Lower lobe of right lung (tissue), 2 donors: Measurements from ENCODE around the gene IFT122. TPM values are rescaled to one million over a fixed set of nuclear protein-coding genes. Genes with fewer than 3 reads are reported as not detected.

Experiments
- ATAC-seq, 2 donors: fragments of 200-7000 bp; cut with Tn5 transposase; one replicate each; pipeline ENCODE4 v1.9.1; 2020 to 2022; ENCODE audit warnings: mild to moderate bottlenecking in 2 of 2, moderate library complexity in 2 of 2
- DNase-seq: peaks from one replicate; pipeline ENCODE4 v3.0.0-alpha.2; 2020
- H3K27ac ChIP-seq: fragments of 200-600 bp; one replicate; pipeline ENCODE4 v1.8.0; 2022
- H3K27me3 ChIP-seq: fragments of 200-600 bp; one replicate; pipeline ENCODE4 v1.8.0; 2022; ENCODE audit warnings: low read depth
- H3K36me3 ChIP-seq: fragments of 200-600 bp; one replicate; pipeline ENCODE4 v1.8.0; 2022; ENCODE audit warnings: mild to moderate bottlenecking
- H3K4me1 ChIP-seq: fragments of 200-600 bp; one replicate; pipeline ENCODE4 v1.8.0; 2022
- H3K4me3 ChIP-seq: fragments of 200-600 bp; one replicate; pipeline ENCODE4 v1.8.0; 2022; ENCODE audit warnings: mild to moderate bottlenecking
- H3K9me3 ChIP-seq: fragments of 200-600 bp; one replicate; pipeline ENCODE4 v1.8.0; 2022
- intact Hi-C: fragments of 100-400 bp; cut with DNase I; formaldehyde crosslinking; loops from one replicate; pipeline ENCODE4 v1.11.0; 2022
- total RNA-seq: library from RNA; stranded (reverse); fragmentation: NEBNext Ultra II Directional; extraction: Animal tissue kit (Norgen Biotek cat#: 25700); gene quantifications from one replicate; pipeline ENCODE4 v1.2.1, GENCODE V29; 2021
- TF ChIP-seq, protein P1 (sequence below): fragments of 200-600 bp; IDR thresholded peaks from one replicate; pipeline ENCODE4 v1.8.0; 2022; ENCODE audit warnings: antibody characterized with exemption, mild to moderate bottlenecking
- donor health status: DM: no; HTN: yes; CAD: no; lungs with severe emphysema.

IFT122 gene
- total RNA-seq, 1 donor from 2014 or later = 29.9 TPM

DNA sequence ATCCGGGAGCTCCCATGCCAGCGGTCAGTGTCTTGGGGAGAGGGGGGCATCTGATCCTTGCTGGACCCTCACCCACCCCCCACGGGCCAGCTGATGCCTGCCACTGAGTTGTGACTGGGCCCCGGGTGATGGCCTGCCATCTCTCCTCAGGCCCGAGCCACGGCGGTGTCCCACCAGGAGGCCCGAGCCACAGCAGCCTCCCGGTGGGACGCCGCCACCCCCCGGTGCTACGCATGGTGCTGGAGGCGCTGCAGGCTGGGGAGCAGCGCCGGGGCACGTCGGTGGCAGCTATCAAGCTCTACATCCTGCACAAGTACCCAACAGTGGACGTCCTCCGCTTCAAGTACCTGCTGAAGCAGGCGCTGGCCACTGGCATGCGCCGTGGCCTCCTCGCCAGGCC is 107.2 kb downstream of the IFT122 start:
- no peak for DNase-seq
- intact Hi-C loops = no loop called here
- H3K27ac ChIP-seq = no peak overlapping the region

DNA sequence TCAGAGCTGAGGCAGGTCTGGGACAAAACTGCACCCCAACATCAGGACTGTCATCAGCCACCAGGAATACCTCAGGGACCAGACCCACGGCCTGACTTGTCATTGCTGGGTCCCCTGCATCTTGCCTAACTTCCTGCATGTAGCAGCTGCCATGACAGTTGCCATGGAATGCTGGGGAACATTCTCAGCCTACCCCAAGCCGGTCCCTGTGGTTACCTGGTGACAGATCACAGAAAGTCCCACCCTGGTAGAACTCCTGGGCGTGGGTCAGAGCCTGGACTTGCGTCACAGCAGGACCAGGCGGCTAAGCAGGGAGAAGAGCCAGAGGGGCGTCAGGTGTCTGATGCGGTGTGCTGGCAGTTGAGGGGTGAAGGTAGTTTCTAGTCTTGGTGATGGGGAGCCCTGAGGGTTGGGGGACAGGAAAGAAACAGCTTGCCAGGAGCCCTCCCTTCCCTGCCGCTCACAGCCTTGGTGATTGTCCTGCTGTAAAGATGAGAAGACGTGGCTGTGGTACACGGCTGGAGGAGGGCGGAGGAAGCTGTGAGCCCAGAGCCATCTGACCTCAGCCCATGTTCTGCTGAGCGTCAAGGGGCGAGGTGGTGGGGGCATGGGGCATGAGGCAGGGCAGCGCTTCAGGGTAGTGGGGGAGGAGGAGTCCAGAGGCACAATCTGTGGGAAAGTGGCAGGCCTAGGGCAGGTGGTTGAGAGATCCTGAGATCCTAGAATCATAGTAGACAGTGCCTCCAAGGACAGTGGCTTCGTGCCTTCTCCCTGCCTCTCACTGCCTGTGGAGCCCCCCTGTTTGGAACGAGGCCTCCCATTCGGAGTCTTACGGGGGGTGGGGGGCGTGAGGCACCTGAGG is 108.3 kb downstream of the IFT122 start:
- no peaks in the 10 kb centered on the region for H3K9me3 ChIP-seq
- TF ChIP-seq, protein P1, sequence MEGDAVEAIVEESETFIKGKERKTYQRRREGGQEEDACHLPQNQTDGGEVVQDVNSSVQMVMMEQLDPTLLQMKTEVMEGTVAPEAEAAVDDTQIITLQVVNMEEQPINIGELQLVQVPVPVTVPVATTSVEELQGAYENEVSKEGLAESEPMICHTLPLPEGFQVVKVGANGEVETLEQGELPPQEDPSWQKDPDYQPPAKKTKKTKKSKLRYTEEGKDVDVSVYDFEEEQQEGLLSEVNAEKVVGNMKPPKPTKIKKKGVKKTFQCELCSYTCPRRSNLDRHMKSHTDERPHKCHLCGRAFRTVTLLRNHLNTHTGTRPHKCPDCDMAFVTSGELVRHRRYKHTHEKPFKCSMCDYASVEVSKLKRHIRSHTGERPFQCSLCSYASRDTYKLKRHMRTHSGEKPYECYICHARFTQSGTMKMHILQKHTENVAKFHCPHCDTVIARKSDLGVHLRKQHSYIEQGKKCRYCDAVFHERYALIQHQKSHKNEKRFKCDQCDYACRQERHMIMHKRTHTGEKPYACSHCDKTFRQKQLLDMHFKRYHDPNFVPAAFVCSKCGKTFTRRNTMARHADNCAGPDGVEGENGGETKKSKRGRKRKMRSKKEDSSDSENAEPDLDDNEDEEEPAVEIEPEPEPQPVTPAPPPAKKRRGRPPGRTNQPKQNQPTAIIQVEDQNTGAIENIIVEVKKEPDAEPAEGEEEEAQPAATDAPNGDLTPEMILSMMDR = no peak
- no peak overlapping the region for H3K4me3 ChIP-seq
- no peak overlapping the region for H3K27ac ChIP-seq
- intact Hi-C loops = no loop called here
- ATAC-seq (no peak), DNase-seq (no peak)
- no peaks in the 10 kb centered on the region for H3K27me3 ChIP-seq
- no peaks in the 10 kb centered on the region for H3K36me3 ChIP-seq
- peaks cover under 1% of the 10 kb centered on the region for H3K4me1 ChIP-seq

More for the DNA sequence above, 107.2 kb downstream of the IFT122 start:
- H3K4me3 ChIP-seq = no peak overlapping the region
- no peaks in the 10 kb centered on the region for H3K27me3 ChIP-seq
- H3K4me1 ChIP-seq = no peaks in the 10 kb centered on the region
- TF ChIP-seq, protein P1 = no peak
- H3K36me3 ChIP-seq = no peaks in the 10 kb centered on the region
- no peak for ATAC-seq
- no peaks in the 10 kb centered on the region for H3K9me3 ChIP-seq

DNA sequence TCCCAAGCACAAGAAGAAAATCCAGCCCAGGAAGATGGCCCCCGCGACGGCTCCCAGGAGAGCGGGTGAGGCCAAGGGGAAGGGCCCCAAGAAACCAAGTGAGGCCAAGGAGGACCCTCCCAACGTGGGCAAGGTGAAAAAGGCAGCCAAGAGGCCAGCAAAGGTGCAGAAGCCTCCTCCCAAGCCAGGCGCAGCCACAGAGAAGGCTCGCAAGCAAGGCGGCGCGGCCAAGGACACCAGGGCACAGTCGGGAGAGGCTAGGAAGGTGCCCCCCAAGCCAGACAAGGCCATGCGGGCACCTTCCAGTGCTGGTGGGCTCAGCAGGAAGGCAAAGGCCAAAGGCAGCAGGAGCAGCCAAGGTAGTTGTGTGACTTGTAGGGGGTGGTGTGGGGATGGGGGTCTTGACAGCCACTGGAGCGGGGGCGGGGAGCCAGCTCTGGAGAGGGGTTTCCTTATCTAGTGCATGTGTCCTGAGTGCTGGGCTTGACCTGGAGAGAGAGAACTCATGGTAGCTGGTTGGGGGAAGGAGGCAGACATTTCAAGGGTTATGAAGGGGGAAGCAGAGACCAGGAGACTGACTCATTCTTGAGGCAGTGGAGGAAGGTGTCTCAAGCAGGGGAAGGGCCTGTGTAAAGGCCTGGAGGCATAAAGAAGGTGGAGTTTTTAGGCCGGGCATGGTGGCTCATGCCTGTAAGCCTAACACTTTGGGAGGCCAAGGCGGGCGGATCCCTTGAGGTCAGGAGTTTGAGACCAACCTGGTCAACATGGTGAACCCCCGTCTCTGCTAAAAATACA is 109.2 kb downstream of the IFT122 start:
- Histone ChIP-seq H3K36me3 (no peaks in the 10 kb centered on the region), H3K4me3 (no peak overlapping the region), H3K27me3 (no peaks in the 10 kb centered on the region), H3K4me1 (peaks cover 10% of the 10 kb centered on the region), H3K9me3 (no peaks in the 10 kb centered on the region), H3K27ac (no peak overlapping the region)
- intact Hi-C loops = no loop called here
- ATAC-seq (no peak), DNase-seq (no peak)
- TF ChIP-seq, protein P1 = no peak

DNA sequence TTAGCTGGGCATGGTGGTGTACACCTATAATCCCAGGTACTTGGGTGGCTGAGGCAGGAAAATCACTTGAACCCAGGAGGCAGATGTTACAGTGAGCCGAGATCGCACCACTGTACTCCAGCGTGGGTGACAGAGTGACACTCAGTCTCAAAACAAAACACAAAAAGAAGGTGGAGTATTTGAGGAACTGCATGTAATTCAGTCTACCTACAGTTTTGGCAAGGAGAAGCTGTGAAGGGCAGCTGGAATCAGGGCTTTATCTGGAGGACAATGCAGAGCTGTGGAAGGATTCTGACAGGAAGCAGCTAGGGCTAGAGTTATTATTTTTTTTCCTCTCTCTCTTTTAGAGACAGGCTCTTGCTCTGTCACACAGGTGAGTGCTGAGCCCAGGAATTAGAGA is 109.8 kb downstream of the IFT122 start:
- TF ChIP-seq, protein P1 = no peak
- ATAC-seq (no peak), DNase-seq (no peak)
- Histone ChIP-seq H3K36me3 (no peaks in the 10 kb centered on the region), H3K9me3 (no peaks in the 10 kb centered on the region), H3K27ac (no peak overlapping the region), H3K4me3 (no peak overlapping the region), H3K27me3 (no peaks in the 10 kb centered on the region), H3K4me1 (peaks cover 16% of the 10 kb centered on the region)
- intact Hi-C loops = no loop called here

DNA sequence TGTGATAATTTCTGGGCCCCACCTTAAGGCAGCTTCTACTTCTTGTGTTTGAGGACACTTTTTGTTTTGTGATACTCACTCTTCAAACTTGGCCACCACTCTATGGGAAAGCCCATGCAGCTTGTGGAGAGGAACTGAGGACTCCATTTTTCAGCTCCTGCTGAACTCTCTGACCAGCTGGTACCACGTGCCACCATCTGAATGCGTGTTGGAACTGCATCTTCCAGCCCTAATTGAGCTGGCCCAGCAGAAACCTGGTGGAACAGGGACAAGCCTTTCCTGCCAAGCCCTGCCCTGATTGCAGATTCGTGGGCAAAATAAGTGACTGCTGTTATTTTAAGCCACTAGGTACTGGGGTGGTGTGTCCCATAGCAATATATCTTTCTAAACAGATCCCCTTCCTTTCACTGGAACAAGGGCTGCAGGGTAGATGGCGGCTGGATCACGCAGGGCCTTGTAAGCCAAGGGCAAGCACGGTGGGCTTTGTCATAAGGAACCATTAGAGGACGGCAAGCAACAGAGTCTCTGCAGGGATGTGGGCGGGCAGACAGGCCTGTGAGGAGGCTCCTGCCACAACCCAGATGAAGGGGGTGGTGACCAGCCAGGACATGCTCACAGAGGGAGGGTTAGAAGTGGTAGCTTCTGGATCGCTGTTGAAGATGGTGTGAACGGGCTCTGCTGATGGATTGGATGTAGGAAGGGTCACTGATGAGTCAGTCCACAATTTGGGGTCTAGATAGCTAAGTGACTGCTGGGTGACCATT is 112.4 kb downstream of the IFT122 start:
- Histone ChIP-seq H3K4me3 (no peak overlapping the region), H3K27me3 (no peaks in the 10 kb centered on the region), H3K4me1 (peaks cover 32% of the 10 kb centered on the region), H3K9me3 (no peaks in the 10 kb centered on the region), H3K36me3 (peaks cover 25% of the 10 kb centered on the region), H3K27ac (no peak overlapping the region)
- ATAC-seq = no peak
- intact Hi-C loops = no loop called here
- no peak for DNase-seq
- TF ChIP-seq, protein P1 = no peak
